B cell (primary cell): ENCODE data around the gene SORT1. TPM values are rescaled to one million over a fixed set of nuclear protein-coding genes. Genes with fewer than 3 reads are reported as not detected.
A peak's percentile ranks its signal among the peaks of the same experiment; 100 is the strongest.

Experiments used
- ATAC-seq: fragments of 200-7000 bp; cut with Tn5 transposase; one replicate; pipeline ENCODE4 v1.10.0; 2021; ENCODE audit warnings: low read depth, mild to moderate bottlenecking, moderate number of reproducible peaks, moderate library complexity
- CTCF ChIA-PET: fragments of 350-600 bp; sonication (Branson Sonifier 250); formaldehyde crosslinking; loops from one replicate; lab custom pipeline; 2021; ENCODE audit warnings: antibody characterized with exemption, inconsistent platforms; lab: Charles Lee
- POLR2A ChIA-PET: fragments of 350-600 bp; sonication (Branson Sonifier 250); formaldehyde crosslinking; loops from one replicate; lab custom pipeline; 2021; ENCODE audit warnings: antibody characterized with exemption; lab: Charles Lee
- DNase-seq: peaks from one replicate; pipeline ENCODE4 v3.0.0; 2013
- H2AFZ ChIP-seq: 2 replicates; pipeline ENCODE4 v1.6.1; 2012; ENCODE audit warnings: mild to moderate bottlenecking, low read depth, low read length; ENCODE audit not compliant: insufficient read depth, poor library complexity, severe bottlenecking
- H3K27ac ChIP-seq, 2 donors: 1 replicate in 1 of 2; 2 replicates in 1 of 2; pipeline ENCODE4 v1.5.1; 2012 to 2013; ENCODE audit warnings: low read length in 2 of 2, mild to moderate bottlenecking in 2 of 2, moderate library complexity in 1 of 2
- H3K27me3 ChIP-seq, 4 experiments: fragments of 200-600 bp in 1 of 4; sonication (generic) in 1 of 4; replicated peaks in 1 of 4; 1 replicate in 2 of 4; 2 replicates in 2 of 4; pipeline versions ENCODE4 v1.6.1 to v1.7.0; 2013 to 2016; ENCODE audit warnings: low read length in 3 of 4, mild to moderate bottlenecking in 2 of 4, mixed read lengths in 1 of 4, moderate library complexity in 1 of 4; ENCODE audit not compliant: insufficient read depth in 4 of 4, control insufficient read depth in 3 of 4; ENCODE audit errors: control extremely low read depth in 1 of 4
- H3K36me3 ChIP-seq, 2 experiments: replicated peaks in 1 of 2; 1 replicate in 1 of 2; 2 replicates in 1 of 2; pipeline versions ENCODE4 v1.6.1 to v1.7.1; 2013; ENCODE audit warnings: low read length in 1 of 2; ENCODE audit not compliant: insufficient read depth in 2 of 2, control insufficient read depth in 1 of 2; ENCODE audit errors: control extremely low read depth in 1 of 2, extremely low read depth in 1 of 2
- H3K4me1 ChIP-seq, 2 donors: fragments of 200-600 bp in 1 of 2; sonication (generic) in 1 of 2; 1 replicate in 1 of 2; 2 replicates in 1 of 2; pipeline versions ENCODE4 v1.5.1 to v1.6.1; 2013 to 2017; ENCODE audit warnings: low read length in 2 of 2; ENCODE audit not compliant: control insufficient read depth in 2 of 2, insufficient read depth in 2 of 2
- H3K4me2 ChIP-seq: replicated peaks from 2 replicates; pipeline ENCODE3; 2012; ENCODE audit warnings: mild to moderate bottlenecking, low read depth, low read length; ENCODE audit not compliant: poor library complexity, severe bottlenecking
- H3K4me3 ChIP-seq, 5 experiments: fragments of 200-600 bp in 1 of 5; sonication (generic) in 1 of 5; 1 replicate in 3 of 5; 2 replicates in 2 of 5; pipeline versions ENCODE4 v1.5.1 to v1.7.0; 2011 to 2016; ENCODE audit warnings: low read length in 4 of 5, mild to moderate bottlenecking in 4 of 5, low read depth in 2 of 5, control low read depth in 1 of 5, moderate library complexity in 1 of 5; ENCODE audit not compliant: insufficient read depth in 1 of 5; ENCODE audit errors: control extremely low read depth in 1 of 5, extremely low read depth in 1 of 5
- H3K79me2 ChIP-seq: fragments of 200-600 bp; sonication (generic); one replicate; pipeline ENCODE4 v1.6.0; 2016; ENCODE audit warnings: low read length; ENCODE audit not compliant: control insufficient read depth, insufficient read depth
- H3K9ac ChIP-seq: fragments of 200-600 bp; sonication (generic); 2 replicates; pipeline ENCODE4 v1.6.1; 2017; ENCODE audit warnings: mild to moderate bottlenecking, low read length, moderate library complexity
- H3K9me3 ChIP-seq, 3 donors: one replicate each; pipeline versions ENCODE4 v1.6.1 to v1.7.1; 2013; ENCODE audit warnings: low read length in 2 of 3; ENCODE audit not compliant: control insufficient read depth in 2 of 3, insufficient read depth in 1 of 3; ENCODE audit errors: control extremely low read depth in 1 of 3
- H4K20me1 ChIP-seq: 2 replicates; pipeline ENCODE4 v1.6.0; 2012; ENCODE audit warnings: mild to moderate bottlenecking, low read length; ENCODE audit not compliant: insufficient read depth, control insufficient read depth, poor library complexity, severe bottlenecking
- H3K27ac Mint-ChIP-seq: one replicate; pipeline ENCODE4 v1.8.0; 2021; ENCODE audit warnings: mixed read lengths
- H3K27me3 Mint-ChIP-seq: one replicate; pipeline ENCODE4 v1.8.0; 2021; ENCODE audit warnings: mixed read lengths
- H3K4me1 Mint-ChIP-seq: one replicate; pipeline ENCODE4 v1.8.0; 2021; ENCODE audit warnings: mixed read lengths
- H3K4me3 Mint-ChIP-seq: one replicate; pipeline ENCODE4 v1.8.0; 2021; ENCODE audit warnings: mixed read lengths
- H3K9me3 Mint-ChIP-seq: one replicate; pipeline ENCODE4 v1.8.0; 2022; ENCODE audit warnings: mixed read lengths; ENCODE audit not compliant: insufficient read depth
- EZH2 ChIP-seq: IDR thresholded peaks from 2 replicates; pipeline ENCODE4 v1.6.1; 2012; ENCODE audit warnings: borderline replicate concordance, low read depth, mild to moderate bottlenecking, moderate library complexity, low read length; ENCODE audit not compliant: insufficient read depth, poor library complexity, severe bottlenecking
- WGBS: methylation state at CpG from one replicate; pipeline ENCODE4 v1.1.5; 2013; ENCODE audit warnings: missing lambda C conversion rate; ENCODE audit not compliant: insufficient coverage; 5-methylcytosine and 5-hydroxymethylcytosine counted together
- intact Hi-C: fragments of 100-400 bp; cut with micrococcal nuclease; formaldehyde crosslinking; loops from one replicate; pipeline ENCODE4 v1.10.0; 2022
- polyA plus RNA-seq: library from polyadenylated mRNA; depleted of rRNA; stranded (reverse); fragments of >200 nt; gene quantifications from 2 replicates; pipeline ENCODE4 v1.2.3, GENCODE V29; 2012
- total RNA-seq, 2 donors: library from RNA; stranded (reverse); fragments of 120-200 nt in 1 of 2; gene quantifications; 1 replicate in 1 of 2; 2 replicates in 1 of 2; pipeline versions ENCODE4 v1.2.3 to v1.2.4, GENCODE V29; 2013 to 2022
- TF ChIP-seq, protein P1 (sequence below): fragments of 200-600 bp; IDR thresholded peaks from one replicate; pipeline ENCODE4 v1.8.0; 2022; ENCODE audit warnings: antibody characterized with exemption, mild to moderate bottlenecking

The SORT1 gene
- total and polyA plus RNA-seq, 2 donors (not counting 1 experiment from before 2014, with no cell fraction given), result 0.13 to 0.25 TPM

DNA sequence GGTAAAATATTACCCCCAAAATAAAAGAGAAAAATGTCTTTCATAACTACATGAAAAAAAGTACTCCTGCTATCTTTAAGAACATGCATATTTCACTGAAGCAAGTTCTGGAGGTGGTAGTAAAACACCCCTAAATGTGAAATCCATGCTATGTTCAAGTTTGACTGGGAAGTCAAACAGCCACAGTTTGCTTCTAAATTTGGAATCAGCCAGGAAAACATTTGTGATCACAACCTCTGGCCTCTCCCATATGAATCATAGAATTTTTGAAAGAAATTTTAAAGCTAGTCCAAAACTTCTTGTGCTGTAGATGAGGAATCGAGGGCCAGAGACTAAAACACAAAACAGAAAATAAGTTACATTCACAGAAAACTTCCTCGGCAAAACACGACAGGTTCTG, 6.6 kb downstream of the SORT1 start:
- peak overlapping the region; percentile 51 for H3K4me3 Mint-ChIP-seq
- no peak overlapping the region for H3K27ac ChIP-seq
- no peak overlapping the region for H3K4me3 ChIP-seq
- H3K4me2 ChIP-seq, result peak overlapping the region; percentile 31
- peaks cover 30% of the 10 kb centered on the region for H3K4me1 Mint-ChIP-seq
- DNase-seq (no peak), ATAC-seq (no peak)
- intact Hi-C loops, result no loop called here
- H3K27ac Mint-ChIP-seq, result no peak overlapping the region
- no peaks in the 10 kb centered on the region for H3K9me3 Mint-ChIP-seq
- H3K9ac ChIP-seq, result no peak overlapping the region
- TF ChIP-seq, protein P1, sequence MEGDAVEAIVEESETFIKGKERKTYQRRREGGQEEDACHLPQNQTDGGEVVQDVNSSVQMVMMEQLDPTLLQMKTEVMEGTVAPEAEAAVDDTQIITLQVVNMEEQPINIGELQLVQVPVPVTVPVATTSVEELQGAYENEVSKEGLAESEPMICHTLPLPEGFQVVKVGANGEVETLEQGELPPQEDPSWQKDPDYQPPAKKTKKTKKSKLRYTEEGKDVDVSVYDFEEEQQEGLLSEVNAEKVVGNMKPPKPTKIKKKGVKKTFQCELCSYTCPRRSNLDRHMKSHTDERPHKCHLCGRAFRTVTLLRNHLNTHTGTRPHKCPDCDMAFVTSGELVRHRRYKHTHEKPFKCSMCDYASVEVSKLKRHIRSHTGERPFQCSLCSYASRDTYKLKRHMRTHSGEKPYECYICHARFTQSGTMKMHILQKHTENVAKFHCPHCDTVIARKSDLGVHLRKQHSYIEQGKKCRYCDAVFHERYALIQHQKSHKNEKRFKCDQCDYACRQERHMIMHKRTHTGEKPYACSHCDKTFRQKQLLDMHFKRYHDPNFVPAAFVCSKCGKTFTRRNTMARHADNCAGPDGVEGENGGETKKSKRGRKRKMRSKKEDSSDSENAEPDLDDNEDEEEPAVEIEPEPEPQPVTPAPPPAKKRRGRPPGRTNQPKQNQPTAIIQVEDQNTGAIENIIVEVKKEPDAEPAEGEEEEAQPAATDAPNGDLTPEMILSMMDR, result no peak
- no peak for TF ChIP-seq EZH2
- peaks cover 22 to 29% of the 10 kb centered on the region in 2 donors for H3K4me1 ChIP-seq
- peaks cover 0 to 5% (median 0%) of the 10 kb centered on the region in 3 donors for H3K9me3 ChIP-seq
- no peak overlapping the region for H2AFZ ChIP-seq
- H3K79me2 ChIP-seq, result no peaks in the 10 kb centered on the region
- POLR2A ChIA-PET, result no interaction called here
- CTCF ChIA-PET, result interaction anchor here (0.6 to 3.3 kb wide), 5 partner anchors 8 to 141 kb away, joined by 3 to 18 read pairs (median 3); no protein-coding TSS in a partner anchor
- WGBS, result no CpG with 5 or more reads among the region's 3 CpGs
- H3K27me3 Mint-ChIP-seq, result peaks cover 74% of the 10 kb centered on the region
- no peaks in the 10 kb centered on the region for H4K20me1 ChIP-seq
- peaks cover 0 to 66% (median 58%) of the 10 kb centered on the region in 4 experiments for H3K27me3 ChIP-seq
- H3K36me3 ChIP-seq, result no peaks in the 10 kb centered on the region

DNA sequence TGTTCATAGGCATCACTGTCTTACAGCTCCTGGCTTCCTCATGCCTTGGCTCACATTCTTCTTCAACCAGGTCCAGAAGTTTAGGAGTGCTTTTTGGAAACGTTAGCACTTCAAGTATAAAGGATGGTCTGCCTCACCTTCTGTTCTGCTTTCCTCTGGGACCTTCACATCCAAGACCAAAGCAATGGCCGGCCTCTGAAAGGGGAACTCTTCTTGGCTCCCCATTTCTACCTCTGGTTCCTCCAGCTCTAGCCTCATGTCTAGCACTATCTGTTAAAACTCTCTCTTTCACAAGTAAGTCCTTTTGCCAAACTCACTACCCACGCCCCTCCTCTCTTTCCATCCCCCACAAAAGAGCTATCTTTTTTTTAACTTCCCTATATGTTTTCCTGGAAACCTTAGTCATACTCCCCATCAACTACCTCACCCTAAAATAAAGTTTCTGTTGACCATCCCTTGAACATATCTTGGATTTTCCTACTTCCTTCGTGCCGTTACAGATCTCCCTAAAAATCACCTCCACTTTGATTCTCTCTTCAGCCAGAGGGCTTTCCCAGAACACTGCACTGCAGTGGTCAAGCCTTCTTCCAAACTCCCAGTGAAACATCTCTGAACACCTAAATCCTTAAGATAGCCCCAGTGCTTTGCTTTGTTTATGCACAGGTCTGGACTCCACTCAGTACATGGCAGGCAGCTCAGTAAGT, 7.9 kb downstream of the SORT1 start:
- H3K79me2 ChIP-seq, result no peaks in the 10 kb centered on the region
- peaks cover 26% of the 10 kb centered on the region for H3K4me1 Mint-ChIP-seq
- H4K20me1 ChIP-seq, result no peaks in the 10 kb centered on the region
- peaks cover 67% of the 10 kb centered on the region for H3K27me3 Mint-ChIP-seq
- 79% methylated on average over 5 of the region's 5 CpGs for WGBS
- H3K9me3 Mint-ChIP-seq, result no peaks in the 10 kb centered on the region
- H3K4me3 Mint-ChIP-seq, result no peak overlapping the region
- ChIA-PET POLR2A (no interaction called here), CTCF (interaction anchor here (0.8 to 3.3 kb wide), 3 partner anchors 9 to 113 kb away, joined by 3 to 18 read pairs (median 6); no protein-coding TSS in a partner anchor)
- H3K9me3 ChIP-seq, result peaks cover 0 to 5% (median 0%) of the 10 kb centered on the region in 3 donors
- TF ChIP-seq EZH2, result no peak
- TF ChIP-seq, protein P1, result no peak
- H3K27ac ChIP-seq, result no peak overlapping the region
- ATAC-seq (no peak), DNase-seq (no peak)
- no peak overlapping the region for H3K9ac ChIP-seq
- H3K36me3 ChIP-seq, result no peaks in the 10 kb centered on the region
- H3K27me3 ChIP-seq, result peaks cover 0 to 61% (median 54%) of the 10 kb centered on the region in 4 experiments
- H3K27ac Mint-ChIP-seq, result no peak overlapping the region
- H3K4me2 ChIP-seq, result no peak overlapping the region
- H3K4me3 ChIP-seq, result no peak overlapping the region
- peaks cover 20 to 26% of the 10 kb centered on the region in 2 donors for H3K4me1 ChIP-seq
- intact Hi-C loops, result no loop called here
- no peak overlapping the region for H2AFZ ChIP-seq
